KMS-11 (cell line): Measurements from ENCODE around the gene VPS35L.

ENCODE experiments used
- H2AFZ ChIP-seq: fragments of 200-600 bp; sonication (generic); 2 replicates; pipeline ENCODE4 v1.6.1; 2016; ENCODE audit warnings: antibody characterized with exemption, mixed run types, low read depth
- H3K27ac ChIP-seq: fragments of 200-600 bp; sonication (generic); 2 replicates; pipeline ENCODE4 v1.6.1; 2016; ENCODE audit warnings: mild to moderate bottlenecking, mixed run types
- H3K27me3 ChIP-seq: fragments of 200-600 bp; sonication (generic); 2 replicates; pipeline ENCODE4 v1.6.1; 2017; ENCODE audit warnings: mild to moderate bottlenecking, low read depth, mixed run types, moderate library complexity; ENCODE audit not compliant: insufficient read depth
- H3K36me3 ChIP-seq: fragments of 200-600 bp; sonication (generic); 2 replicates; pipeline ENCODE4 v1.6.1; 2017; ENCODE audit warnings: mild to moderate bottlenecking, mixed run types; ENCODE audit not compliant: insufficient read depth
- H3K4me1 ChIP-seq: fragments of 200-600 bp; sonication (generic); 2 replicates; pipeline ENCODE4 v1.6.1; 2016; ENCODE audit warnings: mild to moderate bottlenecking, low read depth, mixed run types; ENCODE audit not compliant: poor library complexity, severe bottlenecking
- H3K4me2 ChIP-seq: fragments of 200-600 bp; sonication (generic); 2 replicates; pipeline ENCODE4 v1.7.0; 2016; ENCODE audit warnings: mild to moderate bottlenecking, mixed run types
- H3K4me3 ChIP-seq: fragments of 200-600 bp; sonication (generic); IDR thresholded peaks from 2 replicates; pipeline ENCODE4 v1.6.1; 2017; ENCODE audit warnings: low read depth, low read length, mixed read lengths; ENCODE audit not compliant: insufficient read depth
- H3K79me2 ChIP-seq: fragments of 200-600 bp; sonication (generic); 2 replicates; pipeline ENCODE4 v1.6.1; 2016; ENCODE audit warnings: low read depth, mixed run types; ENCODE audit not compliant: insufficient read depth
- H3K9ac ChIP-seq: fragments of 200-600 bp; sonication (generic); 2 replicates; pipeline ENCODE4 v1.6.1; 2016; ENCODE audit warnings: mild to moderate bottlenecking, mixed run types
- H4K20me1 ChIP-seq: fragments of 200-600 bp; sonication (generic); 2 replicates; pipeline ENCODE4 v1.6.1; 2016; ENCODE audit warnings: mild to moderate bottlenecking, mixed run types; ENCODE audit not compliant: insufficient read depth
- TF ChIP-seq, protein P1 (sequence below): fragments of 200-600 bp; sonication (generic); conservative IDR thresholded peaks from 2 replicates; pipeline ENCODE4 v1.6.1; 2017; ENCODE audit warnings: low read depth, mild to moderate bottlenecking, antibody characterized with exemption, low read length, moderate library complexity, mixed read lengths

The VPS35L gene

DNA sequence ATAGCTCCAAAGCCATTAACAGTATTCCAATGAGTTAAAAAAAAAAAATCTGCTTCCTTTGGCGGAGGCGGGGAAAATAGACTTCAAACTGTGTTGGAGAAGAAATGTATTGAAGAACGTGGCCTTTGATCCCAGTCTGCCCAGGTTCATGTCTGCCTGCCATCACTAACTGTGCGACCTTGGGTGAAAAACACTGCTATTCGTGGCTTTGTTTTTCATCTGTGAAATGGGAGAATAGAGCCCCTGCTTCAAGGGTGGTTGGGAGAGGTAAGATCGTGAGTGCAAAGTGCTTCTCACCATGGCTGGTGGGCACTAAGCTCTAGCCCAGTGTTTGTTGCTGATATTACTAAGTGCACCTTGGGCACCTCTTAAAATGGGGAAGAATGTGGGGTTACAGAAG lies 69.5 kb downstream of the VPS35L start:
- H3K27ac ChIP-seq = no peak overlapping the region
- no peaks in the 10 kb centered on the region for H4K20me1 ChIP-seq
- no peaks in the 10 kb centered on the region for H3K79me2 ChIP-seq
- no peak overlapping the region for H2AFZ ChIP-seq
- no peaks in the 10 kb centered on the region for H3K27me3 ChIP-seq
- no peaks in the 10 kb centered on the region for H3K36me3 ChIP-seq
- peaks cover 15% of the 10 kb centered on the region for H3K4me1 ChIP-seq
- no peak overlapping the region for H3K4me2 ChIP-seq
- no peak overlapping the region for H3K9ac ChIP-seq
- TF ChIP-seq, protein P1, sequence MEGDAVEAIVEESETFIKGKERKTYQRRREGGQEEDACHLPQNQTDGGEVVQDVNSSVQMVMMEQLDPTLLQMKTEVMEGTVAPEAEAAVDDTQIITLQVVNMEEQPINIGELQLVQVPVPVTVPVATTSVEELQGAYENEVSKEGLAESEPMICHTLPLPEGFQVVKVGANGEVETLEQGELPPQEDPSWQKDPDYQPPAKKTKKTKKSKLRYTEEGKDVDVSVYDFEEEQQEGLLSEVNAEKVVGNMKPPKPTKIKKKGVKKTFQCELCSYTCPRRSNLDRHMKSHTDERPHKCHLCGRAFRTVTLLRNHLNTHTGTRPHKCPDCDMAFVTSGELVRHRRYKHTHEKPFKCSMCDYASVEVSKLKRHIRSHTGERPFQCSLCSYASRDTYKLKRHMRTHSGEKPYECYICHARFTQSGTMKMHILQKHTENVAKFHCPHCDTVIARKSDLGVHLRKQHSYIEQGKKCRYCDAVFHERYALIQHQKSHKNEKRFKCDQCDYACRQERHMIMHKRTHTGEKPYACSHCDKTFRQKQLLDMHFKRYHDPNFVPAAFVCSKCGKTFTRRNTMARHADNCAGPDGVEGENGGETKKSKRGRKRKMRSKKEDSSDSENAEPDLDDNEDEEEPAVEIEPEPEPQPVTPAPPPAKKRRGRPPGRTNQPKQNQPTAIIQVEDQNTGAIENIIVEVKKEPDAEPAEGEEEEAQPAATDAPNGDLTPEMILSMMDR = no peak
- H3K4me3 ChIP-seq = no peak overlapping the region

DNA sequence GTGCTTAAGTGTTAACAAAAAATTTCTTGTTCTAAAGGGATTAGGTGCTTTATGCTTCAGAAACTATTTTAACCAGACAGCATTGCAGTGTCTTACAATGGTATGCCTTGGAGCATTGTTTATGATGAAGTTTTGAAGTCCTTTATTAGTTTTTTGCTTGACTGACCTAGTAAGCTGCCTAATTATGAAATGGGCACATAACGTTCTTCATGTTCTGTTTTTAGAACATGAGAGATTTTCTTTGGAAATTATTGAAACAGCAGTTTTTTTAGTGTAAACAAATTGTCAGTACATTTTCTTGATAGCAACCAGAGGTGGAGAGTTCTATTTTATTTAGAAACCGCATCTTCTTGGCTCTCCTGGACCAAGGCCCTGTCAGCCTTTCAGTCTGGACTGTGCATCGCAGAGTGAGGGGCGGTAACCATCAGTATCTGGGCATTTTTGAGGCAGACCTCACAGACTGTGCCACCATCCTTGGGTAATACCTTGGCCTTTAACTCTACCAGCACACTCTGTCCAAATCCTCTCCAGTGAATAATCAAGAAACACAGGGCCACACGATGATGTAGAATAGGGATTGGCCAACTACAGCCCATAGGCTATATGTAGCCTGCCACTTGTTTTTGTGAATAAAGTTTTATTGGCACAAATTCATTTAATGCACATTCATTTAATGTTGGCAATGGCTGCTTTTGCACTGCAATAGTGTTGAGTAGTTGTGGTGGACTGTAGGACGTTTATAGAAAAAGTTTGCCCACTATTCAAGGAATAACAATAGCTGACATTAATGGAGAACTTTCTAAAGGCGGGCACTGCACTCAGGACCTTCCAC lies 81.1 kb downstream of the VPS35L start:
- Histone ChIP-seq H3K79me2 (no peaks in the 10 kb centered on the region), H4K20me1 (no peaks in the 10 kb centered on the region), H2AFZ (no peak overlapping the region), H3K27me3 (no peaks in the 10 kb centered on the region), H3K27ac (no peak overlapping the region), H3K9ac (no peak overlapping the region), H3K4me1 (no peaks in the 10 kb centered on the region), H3K36me3 (no peaks in the 10 kb centered on the region), H3K4me2 (no peak overlapping the region), H3K4me3 (no peak overlapping the region)
- TF ChIP-seq, protein P1 = no peak

DNA sequence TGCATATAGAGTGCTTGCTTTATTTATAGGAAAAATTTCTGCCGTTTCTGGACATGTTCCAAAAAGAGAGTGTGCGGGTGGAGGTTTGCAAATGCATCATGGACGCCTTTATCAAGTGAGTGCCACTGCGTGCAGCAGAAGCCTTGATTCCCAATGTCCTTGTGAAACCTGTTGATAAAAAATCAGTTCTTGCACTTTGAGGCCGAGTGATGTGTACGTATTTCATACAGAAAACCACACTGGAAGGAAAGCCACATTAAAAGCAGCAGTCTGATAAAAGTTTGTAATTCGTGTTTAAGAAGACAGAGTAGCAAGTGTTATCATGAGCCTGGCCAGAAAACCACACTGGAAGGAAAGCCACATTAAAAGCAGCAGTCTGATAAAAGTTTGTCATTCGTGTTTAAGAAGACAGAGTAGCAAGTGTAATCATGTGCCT lies 84.5 kb downstream of the VPS35L start:
- H3K4me2 ChIP-seq = no peak overlapping the region
- no peaks in the 10 kb centered on the region for H3K27me3 ChIP-seq
- TF ChIP-seq, protein P1 = no peak
- H3K4me1 ChIP-seq = no peaks in the 10 kb centered on the region
- H3K79me2 ChIP-seq = no peaks in the 10 kb centered on the region
- H2AFZ ChIP-seq = no peak overlapping the region
- no peak overlapping the region for H3K27ac ChIP-seq
- H3K4me3 ChIP-seq = no peak overlapping the region
- H4K20me1 ChIP-seq = no peaks in the 10 kb centered on the region
- H3K36me3 ChIP-seq = no peaks in the 10 kb centered on the region
- H3K9ac ChIP-seq = no peak overlapping the region

DNA sequence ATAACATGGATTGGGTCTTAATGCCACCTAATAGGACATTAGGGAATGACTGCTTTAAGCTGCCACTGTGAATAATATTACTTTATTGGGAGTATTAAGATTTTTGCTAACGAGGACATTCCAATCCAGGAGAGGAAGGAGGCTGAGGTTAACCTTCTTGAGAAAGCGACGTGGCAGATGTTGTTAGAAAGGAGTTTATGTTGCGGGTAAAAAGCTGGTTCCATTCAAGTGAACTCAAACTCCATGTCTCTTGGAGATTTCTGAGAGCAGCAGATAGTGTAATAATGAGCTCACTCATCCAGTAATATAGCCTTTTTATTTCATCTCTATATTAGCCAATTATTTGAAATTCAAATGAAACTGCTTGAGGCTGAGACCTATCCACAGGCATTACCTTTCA lies 87.0 kb downstream of the VPS35L start:
- Histone ChIP-seq H4K20me1 (no peaks in the 10 kb centered on the region), H3K4me2 (no peak overlapping the region), H3K9ac (no peak overlapping the region), H3K4me1 (no peaks in the 10 kb centered on the region), H3K27me3 (no peaks in the 10 kb centered on the region), H3K27ac (no peak overlapping the region), H3K36me3 (no peaks in the 10 kb centered on the region), H2AFZ (no peak overlapping the region), H3K4me3 (no peak overlapping the region), H3K79me2 (no peaks in the 10 kb centered on the region)
- TF ChIP-seq, protein P1 = no peak
